Left renal cortex interstitium (tissue), 4 donors: ENCODE data around the gene TCERG1L. TPM values are rescaled to one million over a fixed set of nuclear protein-coding genes. Genes with fewer than 3 reads are reported as not detected.

ENCODE experiments used
- DNase-seq, 4 donors: peaks; one replicate each; pipeline ENCODE4 v3.0.0-alpha.2; 2013; ENCODE audit warnings: low read depth in 4 of 4, low spot score in 2 of 4, missing footprints in 1 of 4
- polyA plus RNA-seq, 4 donors: library from polyadenylated mRNA; unstranded; fragments of 120-200 nt; gene quantifications; one replicate each; pipeline ENCODE4 v1.2.1, GENCODE V29; 2013; ENCODE audit not compliant: insufficient read length in 4 of 4

The TCERG1L gene
- polyA plus RNA-seq, 4 donors = 1.3 to 2.4 (median 1.9) TPM

DNA sequence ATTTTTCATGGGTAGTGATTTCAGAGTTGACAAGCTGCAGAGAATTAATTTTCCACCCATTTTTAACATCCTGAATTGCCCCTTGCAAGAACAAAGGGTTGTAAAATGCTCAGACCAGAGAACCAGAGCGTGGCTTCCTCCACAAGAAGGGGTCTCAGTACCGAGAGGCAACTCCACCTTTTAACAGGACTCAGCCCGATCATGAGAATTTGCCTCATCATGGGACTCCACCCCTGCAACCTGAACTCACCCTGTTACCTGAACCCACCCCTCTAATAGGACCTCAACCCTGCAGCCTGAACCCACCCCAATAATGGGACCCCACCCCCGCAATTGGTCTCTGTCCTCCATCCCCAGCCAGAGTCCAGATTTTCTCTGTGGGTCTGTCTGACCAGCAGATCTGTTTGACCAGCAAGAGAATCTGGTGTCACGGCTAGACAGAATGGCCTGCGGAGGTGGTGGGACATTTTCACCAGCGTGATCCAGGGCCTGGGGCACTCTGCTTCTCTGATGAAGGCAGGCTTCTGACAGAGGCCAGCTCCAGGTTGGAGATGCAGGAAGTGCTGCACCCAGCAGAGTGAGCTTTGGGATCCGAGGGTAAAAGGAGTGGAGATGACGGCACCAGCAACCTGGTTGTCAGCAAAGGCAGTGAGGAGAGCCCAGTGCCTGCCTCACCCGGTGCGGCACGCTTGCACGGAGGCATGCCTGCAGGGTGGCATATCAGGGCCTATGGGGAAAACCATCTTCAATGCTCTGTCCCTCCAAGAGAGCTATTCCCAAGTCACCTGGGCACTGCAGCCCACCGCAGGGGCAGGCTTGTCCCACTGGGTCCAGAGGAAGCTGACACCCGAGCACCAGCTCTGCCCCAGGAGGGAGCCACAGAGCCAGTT lies 136.6 kb downstream of the TCERG1L start:
- DNase-seq = no peak

DNA sequence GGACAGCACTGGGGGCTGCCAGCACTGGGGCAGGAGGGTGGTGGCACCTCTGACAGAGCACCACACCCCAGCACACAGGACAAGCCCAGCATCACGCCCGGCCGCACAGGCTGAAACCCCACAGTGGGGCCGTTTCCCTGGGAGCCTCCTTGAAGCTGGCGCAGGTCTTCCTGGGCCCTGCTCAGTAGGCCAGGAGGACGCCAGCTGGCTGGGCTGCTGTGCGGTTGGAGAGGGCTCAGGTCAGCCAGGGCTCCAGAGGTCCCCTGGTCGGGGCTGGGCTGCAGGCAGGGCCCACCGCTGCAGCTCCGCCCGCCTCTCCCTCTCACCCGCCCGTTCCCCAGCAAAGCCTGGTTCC lies 137.3 kb downstream of the TCERG1L start:
- DNase-seq = no peak

DNA sequence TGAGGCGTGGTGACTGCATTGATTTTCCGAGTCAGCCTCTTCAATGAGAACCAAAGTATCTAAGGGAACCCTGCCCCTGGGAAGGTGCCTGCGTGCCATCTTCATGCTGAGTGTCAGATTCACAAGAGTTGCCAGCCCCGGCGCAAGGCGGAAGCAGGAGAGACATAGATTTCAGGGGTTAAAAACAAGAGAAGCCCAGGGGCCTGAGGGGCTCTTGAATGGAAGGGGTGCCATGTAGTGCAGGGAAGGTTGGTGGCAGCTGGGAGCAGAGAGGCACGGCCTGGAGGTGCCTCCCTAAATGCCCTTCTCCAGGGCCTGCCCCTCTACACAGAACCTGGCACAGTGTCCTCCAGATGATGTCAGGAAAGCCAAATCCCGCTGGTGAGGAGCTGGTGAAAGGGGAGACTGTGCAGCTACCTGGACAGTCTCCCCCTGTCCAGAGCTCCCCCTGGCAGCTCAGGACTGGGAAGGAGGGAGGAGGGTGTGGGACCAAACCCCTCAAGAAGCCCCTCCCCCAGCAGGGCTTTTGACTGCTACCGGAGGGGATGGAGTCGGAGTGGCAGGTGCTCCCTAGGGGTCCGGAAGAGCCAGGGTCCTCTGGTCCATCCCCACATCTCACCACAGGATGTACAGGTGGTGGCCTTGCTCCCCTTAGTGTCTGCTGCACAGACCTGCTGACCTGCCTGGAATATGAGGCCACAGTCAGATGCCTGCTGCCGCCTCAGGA lies 137.9 kb downstream of the TCERG1L start:
- no peak for DNase-seq

DNA sequence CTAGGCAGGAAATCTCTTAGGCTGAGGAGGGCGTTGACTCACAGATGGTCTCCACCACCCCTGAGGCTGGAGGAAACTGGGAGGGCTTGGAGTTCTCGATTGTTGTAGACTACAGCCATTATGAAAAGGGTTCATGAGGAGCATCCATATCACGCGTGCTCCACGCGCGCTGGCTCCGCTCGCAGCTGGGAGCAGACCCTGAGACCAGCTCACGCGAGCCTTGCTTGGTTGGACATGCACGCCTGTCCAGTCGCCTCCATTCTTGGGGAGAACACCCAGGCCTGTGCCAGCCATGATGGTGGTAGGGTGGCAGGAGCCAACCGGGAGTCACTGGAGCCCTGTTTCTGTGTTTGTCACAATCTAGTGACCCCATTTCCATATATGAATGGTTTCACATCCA lies 139.1 kb downstream of the TCERG1L start:
- DNase-seq = no peak

DNA sequence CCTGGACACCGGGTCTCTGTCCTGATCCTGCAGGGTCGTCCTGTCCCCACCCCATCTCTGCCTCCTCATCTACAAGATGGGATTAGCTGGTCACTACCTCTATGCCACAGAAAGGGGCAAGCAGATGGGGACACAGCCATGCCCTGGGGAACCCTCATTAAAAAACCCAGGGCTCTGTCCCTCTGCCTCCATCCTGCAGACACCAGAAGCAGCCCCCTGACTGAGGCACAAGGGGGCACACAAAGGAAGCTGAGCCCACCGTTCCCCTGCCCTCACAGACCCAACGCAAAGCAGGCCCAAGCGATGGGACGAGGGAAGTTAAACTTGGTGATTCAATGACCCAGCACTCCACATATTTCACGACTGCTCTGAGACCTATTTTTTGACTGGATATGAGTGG lies 142.4 kb downstream of the TCERG1L start:
- no peak for DNase-seq

DNA sequence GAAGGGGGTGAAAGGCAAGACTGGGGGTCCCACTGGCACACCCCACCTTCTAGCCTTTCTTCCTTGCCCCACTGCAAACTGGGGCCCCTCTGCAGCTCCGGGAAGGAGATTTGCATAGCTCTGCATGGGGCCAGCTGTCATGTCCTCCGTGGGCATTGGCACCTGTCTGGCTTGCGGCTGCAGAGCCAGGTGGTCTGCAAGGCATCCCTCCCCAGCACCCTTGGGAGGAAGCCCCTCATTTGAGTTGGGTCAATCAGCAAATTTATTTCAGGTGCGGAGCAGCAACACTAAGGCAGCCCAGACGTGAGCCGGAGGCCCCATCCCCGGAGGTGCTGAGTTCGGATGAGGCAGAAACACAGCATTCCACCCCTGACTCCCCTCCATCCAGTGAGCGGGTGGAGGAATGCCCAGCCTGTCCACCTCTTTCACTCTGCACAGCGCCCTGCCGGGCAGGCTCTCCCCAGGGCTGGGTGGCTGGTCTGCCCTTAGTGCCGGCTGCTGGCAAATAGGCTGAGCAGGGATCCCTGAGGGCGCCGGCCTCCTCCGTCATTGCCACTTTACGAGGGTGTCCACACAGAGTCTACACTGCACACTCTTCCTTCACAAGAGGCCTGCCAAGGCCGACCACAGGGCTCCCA lies 143.2 kb downstream of the TCERG1L start:
- DNase-seq = no peak

DNA sequence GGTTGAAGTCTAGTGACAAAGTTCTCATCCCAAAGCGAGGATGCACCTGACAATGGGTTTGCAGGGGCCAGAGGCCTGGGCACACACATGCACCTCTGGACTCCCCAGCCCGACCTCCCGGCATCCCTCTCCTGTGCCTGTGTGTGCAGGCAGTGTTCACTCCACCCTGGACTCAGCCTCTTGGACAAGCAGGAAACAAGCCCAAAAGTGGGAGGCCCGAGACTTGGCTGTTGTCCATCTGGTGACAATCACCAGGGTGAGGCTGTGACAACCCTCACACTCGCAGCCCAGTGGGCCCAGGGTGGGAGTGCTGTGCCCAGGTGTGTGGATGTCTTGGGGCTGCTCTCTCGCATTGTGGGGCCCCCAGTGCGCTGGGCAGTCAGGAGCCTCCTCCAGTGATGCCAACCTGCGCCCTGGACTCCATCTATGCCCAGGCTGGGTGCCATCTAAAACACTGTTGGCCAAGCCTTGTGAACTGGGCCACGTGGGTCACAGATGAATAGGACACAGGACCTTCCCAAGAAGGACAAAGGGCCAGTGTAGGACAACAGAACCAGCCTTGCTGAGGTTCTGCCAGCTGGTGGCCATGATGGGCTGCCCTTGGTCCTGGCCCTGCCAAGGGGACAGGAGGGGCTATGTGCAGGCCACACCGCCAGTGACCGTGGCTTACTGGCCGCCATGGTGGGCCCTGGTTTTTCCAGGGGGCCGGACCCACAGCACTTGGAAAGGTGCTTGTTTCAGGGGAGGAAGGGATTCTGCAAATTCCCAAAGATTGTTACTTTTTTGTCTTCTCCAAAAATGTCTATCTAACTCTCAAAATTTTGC lies 144.3 kb downstream of the TCERG1L start:
- DNase-seq = no peak

DNA sequence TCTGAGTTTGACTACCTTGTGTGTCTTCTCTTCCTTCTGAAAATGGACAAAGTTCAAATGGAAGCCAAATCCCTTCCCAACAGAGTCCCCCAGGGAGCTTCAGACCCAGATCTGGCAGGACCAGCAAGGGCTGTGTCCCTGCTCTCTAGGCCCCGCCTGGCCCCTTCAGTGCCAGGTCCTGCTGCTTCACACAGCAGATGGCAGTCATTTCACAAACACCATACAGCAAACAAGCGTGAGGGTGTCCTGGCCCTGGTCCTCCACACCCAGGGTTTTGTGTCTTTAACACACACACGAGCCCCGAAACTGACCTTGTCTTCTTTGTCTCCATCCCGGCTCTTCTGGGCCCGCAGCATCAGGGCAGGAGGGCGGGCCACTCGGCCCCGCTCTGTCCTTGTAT lies 145.0 kb downstream of the TCERG1L start:
- DNase-seq = no peak

DNA sequence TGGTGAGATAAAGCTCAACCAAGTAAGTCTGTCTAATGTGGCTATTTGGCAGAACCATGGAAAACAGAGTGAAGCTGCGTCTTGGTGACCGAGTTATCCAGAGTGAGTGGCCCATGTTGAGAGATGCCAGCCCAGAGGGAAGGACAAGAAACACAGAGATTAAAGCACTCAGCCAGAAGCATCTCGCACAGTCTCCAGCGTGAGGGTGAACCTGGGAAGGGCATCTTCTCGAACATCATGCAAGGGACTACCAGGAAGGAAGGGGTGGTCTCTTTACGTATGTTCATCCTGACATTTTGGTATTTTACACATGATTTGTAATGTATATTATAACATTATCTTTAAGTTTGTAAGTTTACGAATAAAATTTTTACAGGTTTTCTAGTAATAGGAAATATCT lies 146.4 kb downstream of the TCERG1L start:
- DNase-seq = no peak

- no peak for DNase-seq
Observed at GRCh38 chr10:131162866-131163843, 148.4 kb downstream of the TCERG1L start.

- DNase-seq = no peak
Observed at GRCh38 chr10:131162211-131162610, 149.3 kb downstream of the TCERG1L start.

GRCh38 chr10:131161087-131161486 lies 150.4 kb downstream of the TCERG1L start:
- DNase-seq = no peak

- no peak for DNase-seq
Observed at GRCh38 chr10:131160219-131160875, 151.2 kb downstream of the TCERG1L start.

GRCh38 chr10:131159771-131160170 lies 151.8 kb downstream of the TCERG1L start:
- DNase-seq = no peak

DNA sequence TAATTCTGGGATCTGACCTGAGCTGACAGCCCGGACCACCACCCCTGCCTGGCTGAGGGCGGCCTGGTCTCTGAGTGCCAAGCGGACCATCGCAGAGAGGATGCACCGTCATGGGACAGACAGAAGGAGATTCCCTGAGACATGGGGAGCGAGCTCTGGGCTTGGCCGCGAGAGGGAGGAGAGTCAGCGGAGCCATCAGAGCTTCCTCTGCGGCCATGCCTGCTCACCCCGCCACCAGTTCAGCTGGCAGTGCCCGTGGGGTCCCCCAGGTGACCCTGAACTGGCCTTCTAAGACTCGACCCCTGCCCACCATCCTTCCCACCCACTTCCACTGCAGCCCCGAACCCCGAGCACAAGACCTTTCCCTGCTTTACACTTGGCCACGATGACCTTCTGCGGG lies 152.8 kb downstream of the TCERG1L start:
- no peak for DNase-seq

- DNase-seq = no peak
Observed at GRCh38 chr10:131157899-131158298, 153.6 kb downstream of the TCERG1L start.

DNA sequence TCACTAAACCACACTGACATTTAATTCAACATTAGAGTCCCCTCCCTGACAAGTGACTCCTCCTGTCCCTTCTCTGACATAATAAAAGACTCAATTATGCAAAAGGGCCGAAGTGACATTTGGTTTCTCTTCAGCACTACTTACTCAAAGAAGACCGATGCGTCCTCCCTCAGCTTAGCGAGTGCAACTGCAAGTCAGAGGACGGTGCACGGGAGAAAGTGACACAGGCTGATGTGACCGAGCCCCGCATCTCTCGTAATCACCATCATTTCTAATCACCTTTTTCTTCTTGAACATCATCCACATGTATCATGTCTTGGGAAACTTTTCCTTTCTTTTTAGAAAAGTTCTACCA lies 155.7 kb downstream of the TCERG1L start:
- no peak for DNase-seq

GRCh38 chr10:131155218-131155875 lies 156.2 kb downstream of the TCERG1L start:
- DNase-seq = no peak
